Measurements from ENCODE around the gene HPS1. TPM values are rescaled to one million over a fixed set of nuclear protein-coding genes. Genes with fewer than 3 reads are reported as not detected.

HPS1 gene
- total and polyA plus RNA-seq, 2 of the 8 experiments (the other 6 are each of a cell fraction or from before 2014, with no cell fraction given): 38.7 to 61.7 TPM

DNA sequence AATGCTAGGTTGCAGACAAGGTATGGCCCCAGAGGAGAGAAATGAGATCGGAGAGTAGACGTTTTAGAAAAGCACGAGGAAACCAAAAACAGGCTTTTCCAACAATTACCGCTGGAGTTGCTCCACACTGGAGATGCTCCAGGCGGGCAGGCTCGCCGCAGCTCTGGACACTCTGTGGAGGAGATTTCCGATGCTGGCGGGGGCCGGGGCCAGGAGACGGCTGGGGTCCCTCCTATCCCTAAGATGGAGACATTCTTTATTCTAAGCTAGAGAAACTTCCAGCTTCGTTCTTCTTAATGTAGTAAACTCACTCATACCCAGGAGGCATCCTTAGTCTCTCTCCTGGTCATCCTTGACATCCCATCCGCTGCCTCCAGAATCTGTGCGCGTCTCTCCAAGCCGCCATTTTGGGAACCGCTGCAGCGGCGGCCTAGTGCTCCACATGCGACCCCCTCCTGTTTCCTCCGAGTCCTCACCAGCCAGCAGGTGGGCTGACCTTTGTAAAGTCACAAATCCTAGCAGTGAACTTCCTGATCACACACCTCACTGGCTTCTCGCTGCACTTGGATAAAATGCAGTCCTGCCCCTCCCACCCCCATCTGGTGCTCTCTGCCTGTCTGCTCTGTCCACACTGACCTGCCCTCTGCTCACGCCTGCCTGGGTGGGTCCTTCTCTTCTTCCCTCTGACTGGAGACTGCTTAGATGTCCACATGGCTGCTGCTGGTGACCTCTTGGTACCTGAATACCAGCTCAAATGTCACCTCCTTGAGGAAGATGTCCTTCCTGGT, 43.6 kb downstream of the HPS1 start (continued):
- TF ChIP-seq CHD7 (IDR thresholded peaks at IDR 0.05; ENCODE audit: insufficient replicate concordance, low read length) (no peak), SP4 (IDR thresholded peaks at IDR 0.05; ENCODE audit: low read length) (no peak), SIX5 (IDR thresholded peaks at IDR 0.05; ENCODE audit: low read depth, low read length) (no peak), CBX8 (IDR thresholded peaks at IDR 0.05; ENCODE audit: borderline replicate concordance, low read depth, low read length) (no peak), RAD21 (IDR thresholded peaks at IDR 0.05 in 1 of 2, conservative IDR thresholded peaks at IDR 0.05 in 1 of 2; ENCODE audit: low read depth in 2 of 2, low read length in 2 of 2) (no peak), E2F6 (IDR thresholded peaks at IDR 0.05) (no peak), BACH1 (IDR thresholded peaks at IDR 0.05; ENCODE audit: low read length) (no peak), BCL11A (IDR thresholded peaks at IDR 0.05; ENCODE audit: low read depth in 2 of 2, low read length in 2 of 2) (no peak), KDM5A (IDR thresholded peaks at IDR 0.05; ENCODE audit: low read length) (no peak)

Data from H1 (cell line).